ENCODE measurements around the gene RCOR1.
"Not testable (repeated sequence)": the region's sequence is repeated elsewhere in the genome, so short reads cannot be mapped to it uniquely, and the experiment has no call there.

Gene RCOR1

GRCh38 chr14:102574281-102575159 is 17.9 kb upstream of the RCOR1 start:
- CTCF ChIA-PET = interaction anchor here (0.7 kb wide), 1 partner anchor 132 kb away, joined by 3 read pairs; no protein-coding TSS in a partner anchor
- no peak for TF ChIP-seq FOXM1 (IDR thresholded peaks at IDR 0.05; ENCODE audit: borderline replicate concordance)
- no peak for TF ChIP-seq CTBP1 (IDR thresholded peaks at IDR 0.05; ENCODE audit: borderline replicate concordance)
- TF ChIP-seq SUZ12 (IDR thresholded peaks at IDR 0.05) = no peak
- no peak for TF ChIP-seq FOXK2 (IDR thresholded peaks at IDR 0.05)
- TF ChIP-seq TARDBP (IDR thresholded peaks at IDR 0.05) = no peak
- no peak for TF ChIP-seq FOXA1 (IDR thresholded peaks at IDR 0.05)
- TF ChIP-seq ARNT (IDR thresholded peaks at IDR 0.05) = no peak
- TF ChIP-seq HDGF (IDR thresholded peaks at IDR 0.05; ENCODE audit: borderline replicate concordance) = no peak
- POLR2A ChIA-PET = interaction anchor here (0.6 to 1.4 kb wide), 7 partner anchors 9 to 50 kb away, joined by 3 to 8 read pairs (median 3); no protein-coding TSS in a partner anchor
- no peak for DNase-seq (ENCODE audit: extremely low spot score)

DNA sequence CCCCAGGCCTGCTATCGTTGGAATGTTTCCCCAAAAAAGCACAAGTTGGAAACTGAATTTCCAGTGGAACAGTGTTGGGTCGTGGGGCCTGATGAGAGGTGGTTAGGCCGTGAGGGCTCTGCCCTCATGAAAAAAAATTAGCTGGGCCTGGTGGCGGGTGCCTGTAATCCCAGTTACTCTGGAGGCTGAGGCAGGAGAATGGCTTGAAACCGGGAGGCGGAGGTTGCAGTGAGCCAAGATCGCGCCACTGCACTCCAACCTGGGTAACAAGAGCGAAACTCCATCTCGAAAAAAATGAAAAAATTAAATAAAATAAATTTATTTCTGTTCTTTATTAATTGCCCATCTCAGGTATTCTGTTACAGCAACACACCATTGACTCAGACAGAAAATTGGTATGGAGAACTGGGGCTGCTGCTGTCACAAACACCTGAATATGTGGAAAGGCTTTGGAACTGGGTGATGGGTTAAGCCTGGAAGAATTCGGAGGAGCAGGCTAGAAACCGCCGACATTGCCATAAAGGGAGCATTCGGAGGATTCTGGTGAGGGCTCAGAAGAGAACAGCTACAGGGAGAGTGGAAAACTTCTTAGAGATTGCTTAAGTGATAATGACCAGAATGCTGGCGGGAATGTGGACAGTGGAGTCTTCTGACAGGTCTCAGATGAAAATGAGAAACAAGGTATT is 17.1 kb upstream of the RCOR1 start:
- TF ChIP-seq FOXA1 (IDR thresholded peaks at IDR 0.05) = no peak
- TF ChIP-seq CTBP1 (IDR thresholded peaks at IDR 0.05; ENCODE audit: borderline replicate concordance) = no peak
- TF ChIP-seq HDGF (IDR thresholded peaks at IDR 0.05; ENCODE audit: borderline replicate concordance) = no peak
- no peak for TF ChIP-seq L3MBTL2 (conservative IDR thresholded peaks at IDR 0.05)
- ChIA-PET CTCF (interaction anchor here (0.7 kb wide), 1 partner anchor 131 kb away, joined by 3 read pairs; no protein-coding TSS in a partner anchor), POLR2A (interaction anchor here (0.6 to 1.4 kb wide), 6 partner anchors 10 to 51 kb away, joined by 3 to 8 read pairs (median 3); no protein-coding TSS in a partner anchor)
- no peak for DNase-seq (ENCODE audit: extremely low spot score)

GRCh38 chr14:102575846-102576428 is 16.5 kb upstream of the RCOR1 start:
- CTCF ChIA-PET; POLR2A ChIA-PET; DNase-seq (ENCODE audit: extremely low spot score): not testable (repeated sequence)

DNA sequence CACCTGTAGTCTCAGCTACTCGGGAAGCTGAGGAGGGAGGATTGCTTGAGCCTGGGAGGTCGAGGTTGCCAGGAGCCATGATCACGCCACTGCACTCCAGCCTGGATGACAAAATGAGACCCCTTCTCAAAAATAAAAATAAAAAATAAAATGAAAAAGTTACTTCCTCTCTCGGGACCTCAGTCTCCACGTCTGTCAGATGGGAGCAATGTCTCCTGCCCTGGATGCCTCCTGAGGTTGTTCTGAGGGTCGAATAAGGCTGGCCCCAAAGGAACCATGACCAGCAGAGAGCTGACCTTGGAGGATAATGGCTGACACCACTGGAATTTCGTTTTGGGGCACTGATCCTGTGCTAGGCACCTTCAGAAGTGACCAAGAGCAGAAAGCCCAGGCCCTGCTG is 13.6 kb upstream of the RCOR1 start:
- no peak for DNase-seq (ENCODE audit: extremely low spot score)
- CTCF ChIA-PET = interaction anchor here (0.8 kb wide), 1 partner anchor 54 kb away, joined by 3 read pairs; no protein-coding TSS in a partner anchor
- TF ChIP-seq ELF4 (IDR thresholded peaks at IDR 0.05) (no peak), TARDBP (IDR thresholded peaks at IDR 0.05) (no peak), ZNF384 (IDR thresholded peaks at IDR 0.05) (no peak), SP1 (IDR thresholded peaks at IDR 0.05) (no peak), HDGF (IDR thresholded peaks at IDR 0.05; ENCODE audit: borderline replicate concordance) (no peak), FOXM1 (IDR thresholded peaks at IDR 0.05; ENCODE audit: borderline replicate concordance) (no peak), ARNT (IDR thresholded peaks at IDR 0.05) (no peak), FOXK2 (IDR thresholded peaks at IDR 0.05) (no peak), PKNOX1 (IDR thresholded peaks at IDR 0.05) (no peak), FOXA1 (IDR thresholded peaks at IDR 0.05) (no peak), BHLHE40 (IDR thresholded peaks at IDR 0.05; ENCODE audit: borderline replicate concordance) (no peak), LEF1 (IDR thresholded peaks at IDR 0.05; ENCODE audit: borderline replicate concordance) (no peak), L3MBTL2 (conservative IDR thresholded peaks at IDR 0.05) (no peak), CTBP1 (IDR thresholded peaks at IDR 0.05; ENCODE audit: borderline replicate concordance) (no peak), SUZ12 (IDR thresholded peaks at IDR 0.05) (no peak), NFRKB (IDR thresholded peaks at IDR 0.05) (no peak)
- POLR2A ChIA-PET = no interaction called here

DNA sequence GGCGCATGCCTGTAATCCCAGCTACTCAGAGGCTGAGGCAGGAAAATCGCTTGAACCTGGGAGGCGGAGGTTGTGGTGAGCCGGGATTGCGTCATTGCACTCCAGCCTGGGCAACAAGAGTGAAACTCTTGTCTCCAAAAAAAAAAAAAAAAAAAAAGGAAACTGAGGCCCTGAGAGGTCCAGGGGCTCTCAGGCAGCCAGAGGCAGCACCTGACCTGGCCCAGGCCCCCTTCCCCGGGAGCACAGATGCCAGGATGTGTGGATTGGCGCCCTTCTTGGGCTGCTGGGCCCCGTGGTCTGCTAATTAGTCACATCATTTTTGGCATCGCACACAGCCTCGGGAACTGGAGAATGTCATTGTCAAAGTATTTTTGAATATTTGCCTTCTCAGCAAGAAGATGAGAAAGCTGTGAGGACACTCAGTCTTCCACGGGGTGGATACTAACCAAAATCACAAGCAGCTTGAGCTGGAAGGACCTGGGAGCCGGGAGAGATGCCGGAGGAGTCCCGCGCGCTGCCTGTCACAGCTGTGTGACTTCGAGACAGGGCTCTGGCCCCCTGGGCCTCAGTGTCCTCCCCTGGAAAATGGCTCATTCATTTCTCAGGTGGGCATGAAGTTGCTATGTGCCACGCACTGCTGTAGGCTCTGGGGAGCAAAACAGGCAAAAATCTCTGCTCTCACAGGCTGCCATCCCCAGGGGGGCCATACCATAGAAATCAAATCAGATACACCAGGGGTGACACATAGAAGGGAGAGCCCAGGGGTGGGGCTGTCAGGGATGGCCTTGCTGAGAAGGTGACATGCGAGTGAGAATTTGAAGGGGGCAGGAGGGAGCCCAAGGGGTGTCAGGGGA is 12.5 kb upstream of the RCOR1 start:
- ChIA-PET CTCF (interaction anchor here (0.8 to 0.9 kb wide), 2 partner anchors 55 kb away, joined by 3 to 4 read pairs; no protein-coding TSS in a partner anchor), POLR2A (interaction anchor here (1.1 kb wide), 1 partner anchor 55 kb away, joined by 3 read pairs; no protein-coding TSS in a partner anchor)
- DNase-seq (ENCODE audit: extremely low spot score) = no peak
- TF ChIP-seq BHLHE40 (IDR thresholded peaks at IDR 0.05; ENCODE audit: borderline replicate concordance) (no peak), FOXK2 (IDR thresholded peaks at IDR 0.05) (no peak), ELF4 (IDR thresholded peaks at IDR 0.05) (no peak), ARNT (IDR thresholded peaks at IDR 0.05) (no peak), PKNOX1 (IDR thresholded peaks at IDR 0.05) (no peak), HDGF (IDR thresholded peaks at IDR 0.05; ENCODE audit: borderline replicate concordance) (no peak), ZNF384 (IDR thresholded peaks at IDR 0.05) (no peak), FOXA1 (IDR thresholded peaks at IDR 0.05) (no peak), SUZ12 (IDR thresholded peaks at IDR 0.05) (no peak), FOXM1 (IDR thresholded peaks at IDR 0.05; ENCODE audit: borderline replicate concordance) (no peak), L3MBTL2 (conservative IDR thresholded peaks at IDR 0.05) (no peak), LEF1 (IDR thresholded peaks at IDR 0.05; ENCODE audit: borderline replicate concordance) (no peak), NFRKB (IDR thresholded peaks at IDR 0.05) (no peak), CTBP1 (IDR thresholded peaks at IDR 0.05; ENCODE audit: borderline replicate concordance) (no peak), SP1 (IDR thresholded peaks at IDR 0.05) (no peak), TARDBP (IDR thresholded peaks at IDR 0.05) (no peak)
